Dermis microvascular lymphatic vessel endothelial cell (primary cell): ENCODE data around the gene ARMC7. TPM values are rescaled to one million over a fixed set of nuclear protein-coding genes. Genes with fewer than 3 reads are reported as not detected.
A peak's percentile ranks its signal among the peaks of the same experiment; 100 is the strongest.
"Not testable (repeated sequence)": the region's sequence is repeated elsewhere in the genome, so short reads cannot be mapped to it uniquely, and the experiment has no call there.

Experiments
- DNase-seq, 2 donors: peaks; one replicate each; pipeline versions ENCODE4 v3.0.0 to v3.0.0-alpha.2; 2010; ENCODE audit warnings: low read depth in 2 of 2
- total RNA-seq: library from RNA; depleted of rRNA; stranded (reverse); fragments of >200 nt; gene quantifications from 2 replicates; pipeline ENCODE4 v1.2.1, GENCODE V29; 2014

Gene ARMC7
- total RNA-seq, 1 donor from 2014 or later = 3.9 TPM

DNA sequence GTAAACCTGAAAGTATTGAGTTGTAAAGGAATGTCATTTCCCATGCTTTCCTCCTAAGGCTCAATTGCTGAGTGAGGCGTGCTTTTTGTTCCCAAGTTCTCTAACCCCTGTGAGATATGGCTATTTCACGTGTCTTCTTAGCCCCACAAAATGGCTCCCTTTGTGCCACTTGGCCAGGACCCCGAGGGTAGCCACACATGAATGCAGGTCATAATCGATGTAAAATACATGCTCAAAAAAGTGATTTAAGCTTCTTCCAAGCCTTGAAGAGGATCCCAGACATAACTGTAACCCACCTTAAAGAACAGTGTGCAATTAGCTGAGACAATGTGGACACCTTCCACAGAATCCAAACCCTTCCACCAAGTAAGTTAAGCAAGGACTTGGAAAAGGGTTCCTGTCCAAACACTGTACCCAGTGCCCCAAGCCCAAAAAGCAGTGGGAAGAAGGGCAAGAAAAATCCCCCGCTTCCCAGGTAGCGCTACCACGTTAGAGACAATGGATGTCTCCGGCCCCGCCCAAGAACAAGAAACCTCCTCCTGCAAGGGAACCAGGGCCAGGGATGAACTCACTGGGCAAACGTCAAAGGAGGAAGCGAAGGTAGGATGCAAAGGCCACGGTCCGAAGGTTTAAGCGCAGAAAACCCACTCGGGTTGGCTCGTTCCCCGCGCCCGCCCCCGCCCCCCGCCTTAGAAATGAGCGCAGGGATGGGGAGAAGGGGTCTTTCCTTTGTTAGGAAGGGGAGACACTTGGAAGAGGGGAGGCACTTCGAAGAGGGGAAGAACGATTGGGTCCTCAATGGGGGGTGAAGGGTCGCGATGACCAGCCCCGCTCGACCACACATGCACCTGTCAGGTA lies 43.4 kb downstream of the ARMC7 start:
- DNase-seq = peak in 1 of 2 donors; percentile 35

DNA sequence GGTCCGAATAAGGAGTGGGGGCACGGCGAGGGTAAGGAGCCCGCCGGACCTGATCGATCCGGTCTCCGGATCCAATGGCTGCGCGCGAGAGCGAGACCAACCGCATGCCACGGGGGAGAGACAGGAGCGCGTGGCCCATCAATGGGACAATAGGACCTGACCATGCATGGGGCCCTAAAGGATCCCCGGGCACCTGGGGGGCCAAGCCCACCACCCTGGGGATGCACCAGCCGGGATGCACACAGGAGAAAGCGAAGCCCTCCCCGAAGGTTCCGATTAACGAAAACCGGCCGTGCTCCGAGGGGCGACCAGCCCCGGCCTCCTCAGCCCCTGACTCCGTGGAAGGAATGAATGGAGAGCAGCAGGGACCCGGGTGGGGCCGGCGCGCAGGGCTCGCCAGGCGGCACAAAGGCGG lies 44.0 kb downstream of the ARMC7 start:
- peak in 1 of 2 donors; percentile 19 for DNase-seq

DNA sequence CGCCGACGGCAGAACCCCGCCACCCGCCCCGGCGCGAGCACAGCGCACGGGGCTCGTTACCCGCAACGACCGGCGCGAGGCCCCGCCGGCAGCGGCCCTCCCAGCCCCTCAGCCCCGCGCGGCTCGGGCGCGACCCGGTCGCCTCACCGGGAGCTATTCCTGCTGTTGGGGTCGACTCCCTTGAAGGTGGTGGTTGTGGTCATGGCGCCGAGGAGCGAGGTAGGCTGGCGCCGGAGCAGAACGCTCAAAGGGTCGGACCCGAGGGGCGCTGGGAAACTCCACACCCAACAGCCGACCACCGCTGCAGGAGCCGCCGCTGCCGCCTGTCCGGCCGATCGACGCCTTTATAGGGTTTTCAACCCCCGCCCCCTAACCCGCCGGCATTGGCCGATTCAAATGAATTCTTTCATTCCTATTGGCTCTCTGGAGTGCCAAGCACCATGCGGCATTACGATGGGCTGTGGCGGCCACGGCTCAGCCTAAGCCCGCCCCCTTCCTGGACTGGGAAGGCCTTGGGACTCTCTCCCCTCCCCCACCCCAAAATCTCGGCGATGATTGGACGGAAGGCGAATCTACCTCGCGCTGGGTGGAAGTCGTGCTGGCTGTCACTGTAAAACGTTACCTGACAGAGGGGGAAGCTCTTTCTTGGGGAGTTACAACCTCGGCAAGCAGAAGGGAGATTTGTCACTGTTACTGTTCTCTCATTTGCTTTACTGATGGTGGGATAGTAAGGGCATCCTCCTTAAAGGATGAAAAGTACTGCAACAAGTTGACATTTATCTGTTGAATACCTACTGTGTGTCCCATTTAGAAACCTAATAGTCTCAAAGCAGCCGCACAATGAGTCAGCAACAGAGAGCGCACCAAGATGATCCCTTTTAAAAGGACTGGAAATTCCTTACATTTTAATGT lies 44.7 kb downstream of the ARMC7 start, which contains the start of gene JPT1:
TSS of gene JPT1 (minus strand) at position 318 of the 912 bp plus-strand sequence. CDS start at position 203, 115 bp downstream.
- peak; percentile 97 to 99 for DNase-seq

DNA sequence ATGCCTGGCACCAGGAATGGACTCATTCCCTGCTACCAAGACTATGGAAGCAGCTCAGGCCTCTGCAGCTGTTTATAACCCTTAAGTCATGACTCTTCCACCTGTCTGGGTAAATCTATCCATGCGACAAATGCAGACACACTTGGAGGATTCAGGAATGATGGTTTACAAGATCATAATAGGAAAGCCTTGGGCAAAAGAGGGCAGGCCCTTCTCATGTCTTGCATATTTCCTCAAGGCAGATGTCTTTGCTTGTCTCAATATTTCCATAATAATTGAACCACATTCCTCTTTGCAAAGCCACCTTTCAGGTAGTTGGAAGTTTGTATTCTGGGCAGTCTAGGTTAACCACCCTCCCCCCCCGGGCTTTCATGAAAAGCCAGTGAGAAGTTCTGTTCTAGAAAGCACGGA lies 45.4 kb downstream of the ARMC7 start:
- DNase-seq = no peak

DNA sequence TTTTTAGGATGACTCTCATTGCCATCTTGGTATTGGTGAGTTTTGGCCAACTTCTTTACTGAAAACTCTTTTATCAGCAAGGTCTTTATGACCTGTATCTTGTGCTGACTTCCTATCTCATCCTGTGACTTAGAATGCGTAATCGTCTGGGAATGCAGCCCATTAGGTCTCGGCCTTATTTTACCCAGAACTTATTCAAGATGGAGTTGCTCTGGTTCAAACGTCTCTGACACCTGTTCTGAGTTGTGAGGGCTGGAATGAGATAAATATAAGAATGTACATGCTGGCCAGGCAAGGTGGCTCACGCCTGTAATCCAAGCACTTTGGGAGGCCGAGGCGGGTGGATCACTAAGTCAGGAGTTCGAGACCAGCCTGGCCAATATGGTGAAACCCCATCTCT lies 48.7 kb downstream of the ARMC7 start:
- DNase-seq = peak in 1 of 2 donors; percentile 32

DNA sequence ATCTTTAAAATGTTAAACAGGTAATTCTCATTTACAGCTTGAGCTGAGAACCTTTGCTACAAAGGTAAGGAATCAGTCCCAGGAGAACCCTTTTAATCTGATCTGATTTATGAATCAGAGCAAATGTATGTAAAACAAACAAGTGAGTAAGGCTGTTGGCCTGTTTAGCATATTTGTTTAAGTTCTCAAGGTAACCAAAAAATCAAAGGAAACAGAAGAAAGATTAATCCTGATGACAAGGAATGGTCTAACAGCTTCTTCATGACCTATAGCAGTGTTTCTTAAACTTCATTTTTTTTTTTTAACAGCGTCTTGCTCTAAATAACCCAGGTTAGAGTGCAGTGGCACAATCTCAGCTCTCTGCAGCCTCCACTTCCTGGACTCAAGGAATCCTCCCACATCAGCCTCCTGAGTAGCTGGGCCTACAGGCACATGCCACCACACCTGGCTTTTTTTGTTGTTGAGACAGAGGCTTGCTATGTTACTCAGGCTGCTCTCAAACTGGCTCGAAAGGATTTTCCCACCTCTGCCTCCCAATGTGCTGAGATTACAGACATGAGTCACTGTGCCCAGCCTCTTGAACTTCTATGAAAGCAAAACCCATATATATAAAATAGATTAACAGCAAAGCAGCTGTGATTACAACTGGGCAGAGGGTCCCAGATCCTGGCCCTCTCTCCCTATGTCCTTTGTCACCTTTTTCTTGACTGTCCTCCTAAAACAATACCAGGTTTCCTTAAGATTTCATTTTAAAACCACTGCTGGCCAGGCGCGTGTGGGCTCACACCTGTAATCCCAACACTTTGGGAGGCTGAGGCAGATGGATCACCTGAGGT lies 49.6 kb downstream of the ARMC7 start:
- DNase-seq = peak in 1 of 2 donors; percentile 16

DNA sequence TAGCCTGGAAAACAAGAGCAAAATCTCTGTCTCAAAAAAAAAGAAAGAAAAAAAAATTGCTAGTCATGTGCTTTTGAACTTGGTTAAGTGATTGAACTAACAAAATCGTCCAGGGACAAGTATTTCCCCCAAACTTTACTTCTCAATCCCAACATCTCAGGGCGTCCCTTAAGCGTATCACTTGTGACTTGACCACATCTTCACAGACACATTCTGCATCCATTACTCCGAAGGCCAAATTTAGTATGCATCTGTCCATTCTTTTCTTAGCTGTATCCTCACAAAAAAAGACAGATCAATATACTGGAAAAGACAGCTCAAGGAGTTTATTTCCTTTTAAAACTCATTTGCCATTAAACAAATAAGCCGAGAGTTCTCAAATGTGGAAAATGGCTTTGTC lies 50.4 kb downstream of the ARMC7 start:
- DNase-seq = no peak

DNA sequence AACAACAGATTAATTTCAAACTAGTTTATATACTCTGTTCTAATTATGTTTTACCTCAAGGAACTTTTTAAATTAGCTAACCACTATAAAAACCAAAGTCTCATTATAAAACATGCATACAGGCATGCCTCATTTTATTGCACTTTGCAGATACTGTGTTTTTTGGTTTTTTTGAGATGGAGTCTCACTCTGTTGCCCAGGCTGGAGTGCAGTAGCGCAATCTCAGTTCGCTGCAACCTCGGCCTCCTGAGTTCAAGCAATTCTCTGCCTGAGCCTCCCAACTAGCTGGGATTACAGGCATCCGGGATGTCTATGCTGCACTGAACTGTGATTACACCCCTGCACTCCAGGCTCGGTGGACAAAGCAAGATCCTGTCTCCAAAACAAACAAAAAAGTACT lies 53.3 kb downstream of the ARMC7 start:
- no peak for DNase-seq

DNA sequence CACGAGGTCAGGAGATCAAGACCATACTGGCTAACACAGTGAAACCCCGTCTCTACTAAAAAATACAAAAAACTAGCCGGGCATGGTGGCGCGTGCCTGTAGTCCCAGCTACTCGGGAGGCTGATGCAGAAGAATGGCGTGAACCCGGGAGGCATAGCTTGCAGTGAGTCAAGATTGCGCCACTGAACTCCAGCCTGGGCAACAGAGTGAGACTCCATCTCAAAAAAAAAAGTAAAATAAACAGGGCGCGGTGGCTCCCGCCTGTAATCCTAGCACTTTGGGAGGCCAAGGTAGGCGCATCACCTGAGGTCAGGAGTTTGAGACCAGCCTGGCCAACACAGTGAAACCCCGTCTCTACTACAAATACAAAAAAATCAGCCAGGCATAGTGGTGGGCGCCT lies 54.8 kb downstream of the ARMC7 start:
- not testable (repeated sequence) for DNase-seq

DNA sequence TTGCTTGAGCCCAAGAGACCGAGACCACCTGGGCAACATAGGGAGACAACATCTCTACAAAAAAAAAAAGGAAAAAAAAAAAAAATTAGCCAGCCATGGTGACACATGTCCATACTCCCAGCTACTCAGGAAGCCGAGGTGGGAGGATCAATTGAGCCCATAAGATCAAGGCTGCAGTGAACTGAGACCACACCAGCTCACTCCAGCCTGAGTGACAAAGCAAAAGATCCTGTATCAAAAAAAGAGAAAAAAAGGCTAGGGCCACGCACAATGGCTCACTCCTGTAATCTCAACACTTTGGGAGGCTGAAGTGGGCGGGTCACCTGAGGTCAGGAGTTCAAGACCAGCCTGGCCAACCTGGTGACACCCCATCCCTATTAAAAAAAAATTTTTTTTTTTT lies 59.2 kb downstream of the ARMC7 start:
- no peak for DNase-seq

DNA sequence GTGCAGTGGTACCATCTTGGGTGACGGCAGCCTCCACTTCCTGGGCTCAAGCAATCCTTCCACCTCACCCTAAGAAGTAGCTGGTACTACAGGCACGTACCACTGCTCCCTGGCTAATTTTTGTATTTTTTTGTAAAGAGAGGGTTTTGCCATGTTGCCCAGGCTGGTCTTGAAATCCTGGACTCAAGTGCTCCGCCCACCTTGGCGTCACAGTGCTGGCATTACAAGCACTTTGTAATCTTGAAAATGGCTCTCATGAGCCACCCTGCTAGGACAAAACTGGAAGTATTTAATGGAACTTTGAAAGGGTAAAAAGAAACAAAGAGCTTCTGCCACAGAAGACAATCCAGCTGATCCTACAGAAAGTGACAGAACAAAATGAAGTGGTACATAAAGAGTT lies 63.8 kb downstream of the ARMC7 start:
- DNase-seq = no peak

DNA sequence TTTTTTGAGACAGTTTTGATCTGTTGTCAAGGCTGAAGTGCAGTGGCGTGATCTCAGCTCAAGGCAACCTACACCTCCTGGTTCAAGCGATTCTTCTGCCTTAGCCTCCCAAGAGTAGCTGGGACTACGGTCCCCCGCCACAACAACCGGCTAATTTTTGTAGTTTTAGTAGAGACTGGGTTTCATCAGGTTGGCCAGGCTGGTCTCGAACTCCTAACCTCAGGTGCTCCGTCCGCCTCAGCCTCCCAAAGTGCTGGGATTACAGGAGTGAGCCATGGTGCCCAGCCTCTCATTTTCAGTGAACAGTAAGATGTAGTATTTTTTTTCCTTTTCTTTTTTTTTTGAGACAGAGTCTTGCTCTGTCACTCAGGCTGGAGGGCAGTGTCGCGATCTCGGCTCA lies 65.2 kb downstream of the ARMC7 start:
- DNase-seq = no peak

DNA sequence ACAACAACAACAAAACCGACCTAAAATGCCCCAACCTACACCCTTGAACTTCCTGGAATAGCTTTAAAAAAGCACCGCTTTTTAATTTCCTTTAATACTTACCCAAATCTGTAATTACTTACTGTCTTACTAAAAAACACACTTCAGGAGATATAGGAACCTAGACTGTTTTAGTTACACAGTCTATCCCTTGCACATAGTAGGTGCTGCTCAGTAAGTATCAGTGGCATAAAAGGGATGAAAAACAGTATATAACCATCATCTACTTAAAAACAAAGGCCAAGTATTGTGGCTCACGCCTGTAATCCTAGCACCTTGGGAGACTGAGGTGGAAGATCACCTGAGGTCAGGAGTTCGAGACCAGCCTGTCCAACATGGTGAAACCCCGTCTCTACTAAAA lies 66.9 kb downstream of the ARMC7 start:
- DNase-seq = no peak

DNA sequence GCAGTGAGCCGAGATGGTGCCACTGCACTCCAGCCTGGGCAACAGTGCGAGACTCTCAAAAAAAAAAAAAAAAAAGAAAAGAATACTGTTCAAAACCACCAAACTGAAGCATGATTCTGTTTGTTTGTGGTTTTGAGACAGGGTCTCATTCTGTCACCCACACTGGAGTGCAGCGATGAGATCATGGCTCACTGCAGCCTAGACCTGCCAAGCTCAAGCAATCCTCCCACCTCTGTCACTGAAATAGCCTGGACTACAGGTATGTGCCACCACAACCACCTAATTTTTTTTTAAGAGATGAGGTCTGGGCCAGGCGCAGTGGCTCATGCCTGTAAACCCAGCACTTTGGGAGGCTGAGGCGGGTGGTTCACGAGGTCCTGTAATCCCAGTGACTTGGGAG lies 68.7 kb downstream of the ARMC7 start:
- DNase-seq = no peak

Other genes starting within 250 kb of the ARMC7 start
- 21.6 and 40.1 TPM in 2 replicates for gene FDXR, start 237.0 kb upstream of the ARMC7 start, total RNA-seq
- gene FADS6, start 216.3 kb upstream of the ARMC7 start, total RNA-seq = not detected in 2 replicates
- gene USH1G, start 186.7 kb upstream of the ARMC7 start, total RNA-seq = not detected in 2 replicates
- not detected in 2 replicates for gene OTOP2, start 185.7 kb upstream of the ARMC7 start, total RNA-seq
- gene OTOP3, start 174.1 kb upstream of the ARMC7 start, total RNA-seq = not detected in 2 replicates
- gene HID1, start 137.2 kb upstream of the ARMC7 start, total RNA-seq = 31.6 and 48.5 TPM in 2 replicates
- gene CDR2L, start 122.3 kb upstream of the ARMC7 start, total RNA-seq = 7.2 and 10.2 TPM in 2 replicates
- 16.2 and 28.0 TPM in 2 replicates for gene MRPL58, start 97.3 kb upstream of the ARMC7 start, total RNA-seq
- gene ATP5PD, start 63.0 kb upstream of the ARMC7 start, total RNA-seq = 138 and 188 TPM in 2 replicates
- 9.1 and 14.9 TPM in 2 replicates for gene KCTD2, start 62.7 kb upstream of the ARMC7 start, total RNA-seq
- gene SLC16A5, start 22.0 kb upstream of the ARMC7 start, total RNA-seq = 3.9 and 4.6 TPM in 2 replicates
- 42.4 and 46.0 TPM in 2 replicates for gene NT5C, start 21.8 kb downstream of the ARMC7 start, total RNA-seq
- gene JPT1, start 44.5 kb downstream of the ARMC7 start, total RNA-seq = 87.1 and 122 TPM in 2 replicates
- gene SUMO2, start 73.0 kb downstream of the ARMC7 start, total RNA-seq = 90.8 and 94.6 TPM in 2 replicates
- 39.4 and 39.7 TPM in 2 replicates for gene NUP85, start 95.7 kb downstream of the ARMC7 start, total RNA-seq
- 6.3 and 12.0 TPM in 2 replicates for gene GGA3, start 151.6 kb downstream of the ARMC7 start, total RNA-seq
- 60.1 and 70.2 TPM in 2 replicates for gene MRPS7, start 151.9 kb downstream of the ARMC7 start, total RNA-seq
- 10.4 and 10.9 TPM in 2 replicates for gene MIF4GD, start 161.3 kb downstream of the ARMC7 start, total RNA-seq
- gene SLC25A19, start 179.5 kb downstream of the ARMC7 start, total RNA-seq = 6.2 and 6.6 TPM in 2 replicates